Transverse colon (tissue), 4 donors: Measurements from ENCODE around the gene ALDH1A2. TPM values are rescaled to one million over a fixed set of nuclear protein-coding genes. Genes with fewer than 3 reads are reported as not detected.

ENCODE experiments used
- DNase-seq: peaks from one replicate; pipeline ENCODE4 v3.0.0-alpha.2; 2019
- H3K27ac ChIP-seq, 4 donors: fragments of 200-600 bp; sonication (generic); 2 replicates each; pipeline ENCODE4 v1.5.1; 2016 to 2018; ENCODE audit warnings: inconsistent platforms in 4 of 4
- H3K27me3 ChIP-seq: fragments of 200-600 bp; sonication (generic); 2 replicates; pipeline ENCODE4 v1.5.1; 2017; ENCODE audit warnings: inconsistent platforms
- H3K36me3 ChIP-seq, 4 donors: fragments of 200-600 bp; sonication (generic); 2 replicates each; pipeline ENCODE4 v1.5.1; 2017 to 2019; ENCODE audit warnings: inconsistent platforms in 4 of 4
- H3K4me1 ChIP-seq, 4 donors: fragments of 200-600 bp; sonication (generic); 2 replicates each; pipeline ENCODE4 v1.5.1; 2017 to 2020; ENCODE audit warnings: inconsistent platforms in 4 of 4
- H3K4me3 ChIP-seq, 4 donors: fragments of 200-600 bp; sonication (generic); 1 replicate in 1 of 4; 2 replicates in 3 of 4; pipeline versions ENCODE4 v1.5.1 to v1.6.1; 2017 to 2019; ENCODE audit warnings: inconsistent platforms in 4 of 4
- H3K9me3 ChIP-seq, 2 donors: fragments of 200-600 bp; sonication (generic); 2 replicates each; pipeline ENCODE4 v1.5.1; 2017 to 2019; ENCODE audit warnings: inconsistent platforms in 2 of 2
- EP300 ChIP-seq: sonication (generic); formaldehyde crosslinking; IDR thresholded peaks from one replicate; pipeline ENCODE4 v1.6.1; 2017; ENCODE audit warnings: antibody characterized with exemption, low read depth
- POLR2A ChIP-seq: fragments of 450-650 bp; IDR thresholded peaks from one replicate; pipeline ENCODE4 v1.6.1; 2016; ENCODE audit warnings: antibody characterized with exemption, mild to moderate bottlenecking, moderate library complexity
- POLR2AphosphoS5 ChIP-seq, 3 donors: sonication (generic); formaldehyde crosslinking; IDR thresholded peaks; one replicate each; pipeline ENCODE4 v1.6.1; 2016; ENCODE audit warnings: antibody characterized with exemption in 3 of 3
- WGBS, 2 donors: methylation state at CpG; one replicate each; pipeline ENCODE4 v1.1.5; 2018; ENCODE audit warnings: low coverage in 1 of 2; 5-methylcytosine and 5-hydroxymethylcytosine counted together
- in situ Hi-C, 4 donors: fragments of 200-750 bp; cut with MboI; loops; one replicate each; pipeline versions ENCODE4 v1.15.0 to v1.15.1; 2017; ENCODE audit warnings: low sequenced_read_pairs in 3 of 4, low pct_ligation_motif_present in 1 of 4, low pct_unique_long_range_greater_than_20kb in 1 of 4
- intact Hi-C: fragments of 100-400 bp; cut with DNase I; formaldehyde crosslinking; loops from one replicate; pipeline ENCODE4 v1.15.1; 2023; ENCODE audit warnings: low total_unique reads
- total RNA-seq, 4 donors: library from RNA; depleted of rRNA; stranded (reverse); fragments of >200 nt; gene quantifications; one replicate each; pipeline ENCODE4 v1.1.0, GENCODE V29; 2016
- TF ChIP-seq, protein P1 (sequence below), 5 experiments: fragments of 200-600 bp in 3 of 5; fragments of 450-650 bp in 2 of 5; sonication (generic) in 3 of 5; IDR thresholded peaks; 1 replicate in 2 of 5; 2 replicates in 3 of 5; pipeline ENCODE4 v1.5.1; 2016 to 2017; ENCODE audit warnings: antibody characterized with exemption in 5 of 5, inconsistent platforms in 3 of 5, mild to moderate bottlenecking in 2 of 5, moderate library complexity in 1 of 5

ALDH1A2 gene
- total RNA-seq, 4 donors from 2014 or later = 0.68 to 4.9 (median 1.7) TPM; not detected in 1

DNA sequence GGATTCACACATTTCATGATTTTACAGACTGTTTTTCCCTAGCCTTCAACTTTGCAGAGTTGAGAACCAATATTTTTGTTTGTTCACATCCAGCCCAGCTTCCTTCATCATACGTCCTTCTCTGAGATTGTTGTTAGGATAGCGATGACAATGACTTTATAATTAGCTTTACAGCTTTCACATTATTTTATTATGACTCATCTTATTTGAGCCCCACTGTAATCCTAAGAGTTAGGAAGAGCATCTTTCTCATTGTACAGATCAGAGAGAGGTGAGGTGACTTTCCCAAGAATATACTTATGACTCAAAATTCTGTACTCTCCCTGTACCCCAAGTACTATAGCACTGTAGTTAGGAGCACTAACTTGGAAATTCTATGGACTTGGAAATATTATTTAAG, 156.1 kb downstream of the ALDH1A2 start:
- TF ChIP-seq POLR2AphosphoS5 (IDR thresholded peaks at IDR 0.05) (no peak), EP300 (no peak), POLR2A (no peak)
- TF ChIP-seq, protein P1, sequence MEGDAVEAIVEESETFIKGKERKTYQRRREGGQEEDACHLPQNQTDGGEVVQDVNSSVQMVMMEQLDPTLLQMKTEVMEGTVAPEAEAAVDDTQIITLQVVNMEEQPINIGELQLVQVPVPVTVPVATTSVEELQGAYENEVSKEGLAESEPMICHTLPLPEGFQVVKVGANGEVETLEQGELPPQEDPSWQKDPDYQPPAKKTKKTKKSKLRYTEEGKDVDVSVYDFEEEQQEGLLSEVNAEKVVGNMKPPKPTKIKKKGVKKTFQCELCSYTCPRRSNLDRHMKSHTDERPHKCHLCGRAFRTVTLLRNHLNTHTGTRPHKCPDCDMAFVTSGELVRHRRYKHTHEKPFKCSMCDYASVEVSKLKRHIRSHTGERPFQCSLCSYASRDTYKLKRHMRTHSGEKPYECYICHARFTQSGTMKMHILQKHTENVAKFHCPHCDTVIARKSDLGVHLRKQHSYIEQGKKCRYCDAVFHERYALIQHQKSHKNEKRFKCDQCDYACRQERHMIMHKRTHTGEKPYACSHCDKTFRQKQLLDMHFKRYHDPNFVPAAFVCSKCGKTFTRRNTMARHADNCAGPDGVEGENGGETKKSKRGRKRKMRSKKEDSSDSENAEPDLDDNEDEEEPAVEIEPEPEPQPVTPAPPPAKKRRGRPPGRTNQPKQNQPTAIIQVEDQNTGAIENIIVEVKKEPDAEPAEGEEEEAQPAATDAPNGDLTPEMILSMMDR (IDR thresholded peaks at IDR 0.05) = no peak
- Histone ChIP-seq H3K36me3 (no peaks in the 10 kb centered on the region), H3K4me1 (peaks cover 0 to 7% (median under 1%) of the 10 kb centered on the region in 4 donors), H3K9me3 (no peaks in the 10 kb centered on the region), H3K27ac (no peak overlapping the region), H3K27me3 (peaks cover 7% of the 10 kb centered on the region), H3K4me3 (no peak overlapping the region)
- WGBS, 2 donors = 45 to 67% methylated on average over 2 of the region's 2 CpGs
- no peak for DNase-seq
- intact Hi-C loops (no loop called here), in situ Hi-C loops (no loop called here)

DNA sequence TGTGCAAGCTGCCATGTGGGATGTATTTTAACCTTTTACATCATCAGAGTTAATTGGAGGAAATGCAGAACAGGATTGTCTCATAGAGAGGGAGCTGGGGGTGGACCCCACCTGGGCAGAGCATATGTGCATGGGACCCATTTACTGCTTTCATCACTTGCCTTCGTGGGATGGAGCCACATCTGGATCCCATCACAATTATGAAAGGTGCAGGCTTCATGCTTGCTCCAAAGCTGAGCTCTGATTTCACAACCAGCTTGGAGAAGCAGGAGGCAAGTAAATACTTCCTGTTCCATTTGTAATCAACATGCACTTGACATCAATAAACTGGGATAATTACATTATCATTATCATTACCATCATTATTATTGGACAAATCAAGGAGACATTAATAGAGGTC, 161.9 kb downstream of the ALDH1A2 start:
- Histone ChIP-seq H3K4me3 (no peak overlapping the region), H3K27ac (no peak overlapping the region), H3K4me1 (no peaks in the 10 kb centered on the region), H3K27me3 (peaks cover 7% of the 10 kb centered on the region), H3K36me3 (no peaks in the 10 kb centered on the region), H3K9me3 (no peaks in the 10 kb centered on the region)
- WGBS, 2 donors = 30 to 40% methylated on average over 1 of the region's 1 CpG
- TF ChIP-seq, protein P1 (IDR thresholded peaks at IDR 0.05) = no peak
- TF ChIP-seq POLR2AphosphoS5 (IDR thresholded peaks at IDR 0.05) (no peak), POLR2A (no peak), EP300 (no peak)
- intact Hi-C loops = no loop called here
- no peak for DNase-seq
- in situ Hi-C loops = no loop called here

Other genes starting within 250 kb of the ALDH1A2 start
- under 1 TPM in 2 of 4 donors, not detected in 2; 0.14 to 0.32 TPM for gene AQP9, start 72.7 kb upstream of the ALDH1A2 start, total RNA-seq